ENCODE measurements around the gene COL8A1.

The COL8A1 gene

DNA sequence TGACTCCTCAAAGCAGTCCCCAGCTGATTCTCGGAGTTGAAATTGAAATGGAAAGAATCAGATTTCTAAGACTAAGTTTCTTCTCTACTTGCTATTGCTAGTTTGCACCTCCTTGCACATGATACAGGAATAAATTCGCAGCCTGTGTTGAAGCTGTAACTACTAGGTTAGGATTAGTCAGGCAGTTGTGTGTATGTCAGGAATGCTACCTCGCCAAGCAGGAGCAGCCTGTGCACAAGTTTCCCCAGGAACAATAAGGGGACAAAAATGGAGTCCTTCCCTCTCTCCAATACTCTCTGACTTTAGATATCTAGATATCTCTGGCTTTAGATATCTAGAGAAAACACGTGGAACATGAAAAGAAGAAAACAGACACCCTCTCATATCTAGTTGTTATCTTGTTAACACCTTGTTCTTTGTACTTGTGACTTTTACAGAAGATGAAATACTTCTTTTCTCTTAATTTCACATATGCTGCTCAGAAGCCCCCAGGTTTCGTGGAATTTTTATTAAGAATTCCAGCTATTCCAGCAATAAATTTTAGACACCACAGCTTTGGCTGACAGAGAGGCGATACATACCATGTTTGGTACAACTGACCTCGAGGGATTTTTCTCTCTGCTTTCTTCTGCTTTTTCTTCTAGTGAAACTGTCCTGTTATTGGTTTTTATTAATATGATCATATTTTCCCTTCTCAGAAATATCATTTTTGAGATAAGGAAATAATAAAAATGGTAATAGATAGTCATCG, 123.2 kb downstream of the COL8A1 start:
- H3K27me3 ChIP-seq (ENCODE audit: insufficient read depth, poor library complexity, severe bottlenecking), result peaks cover 4% of the 10 kb centered on the region
- DNase-seq (ENCODE audit: low read depth in 1 of 2, low spot score in 1 of 2), result no peak
- no peak overlapping the region for H3K27ac ChIP-seq (replicated peaks)
- H3K4me3 ChIP-seq (replicated peaks; ENCODE audit: insufficient read depth, low read length), result no peak overlapping the region
- no peak for TF ChIP-seq GABPA (IDR thresholded peaks at IDR 0.05; ENCODE audit: low read depth)
- TF ChIP-seq POLR2AphosphoS5 (IDR thresholded peaks at IDR 0.05; ENCODE audit: low read depth), result no peak
- TF ChIP-seq REST (IDR thresholded peaks at IDR 0.05; ENCODE audit: insufficient replicate concordance, low read depth), result no peak
- TF ChIP-seq CTCF (IDR thresholded peaks at IDR 0.05; ENCODE audit: insufficient read depth, low read length), result no peak
- no peak for TF ChIP-seq SPI1 (IDR thresholded peaks at IDR 0.05; ENCODE audit: borderline replicate concordance, low read depth)

GRCh38 chr3:99762901-99763300, 124.5 kb downstream of the COL8A1 start:
- TF ChIP-seq CTCF (IDR thresholded peaks at IDR 0.05; ENCODE audit: insufficient read depth, low read length), result no peak
- TF ChIP-seq REST (IDR thresholded peaks at IDR 0.05; ENCODE audit: insufficient replicate concordance, low read depth), result no peak
- no peak for TF ChIP-seq SPI1 (IDR thresholded peaks at IDR 0.05; ENCODE audit: borderline replicate concordance, low read depth)
- TF ChIP-seq POLR2AphosphoS5 (IDR thresholded peaks at IDR 0.05; ENCODE audit: low read depth), result no peak
- TF ChIP-seq GABPA (IDR thresholded peaks at IDR 0.05; ENCODE audit: low read depth), result no peak
- no peak overlapping the region for H3K27ac ChIP-seq (replicated peaks)
- no peak overlapping the region for H3K4me3 ChIP-seq (replicated peaks; ENCODE audit: insufficient read depth, low read length)
- H3K27me3 ChIP-seq (ENCODE audit: insufficient read depth, poor library complexity, severe bottlenecking), result peaks cover 4% of the 10 kb centered on the region
- DNase-seq (ENCODE audit: low read depth in 1 of 2, low spot score in 1 of 2), result no peak

DNA sequence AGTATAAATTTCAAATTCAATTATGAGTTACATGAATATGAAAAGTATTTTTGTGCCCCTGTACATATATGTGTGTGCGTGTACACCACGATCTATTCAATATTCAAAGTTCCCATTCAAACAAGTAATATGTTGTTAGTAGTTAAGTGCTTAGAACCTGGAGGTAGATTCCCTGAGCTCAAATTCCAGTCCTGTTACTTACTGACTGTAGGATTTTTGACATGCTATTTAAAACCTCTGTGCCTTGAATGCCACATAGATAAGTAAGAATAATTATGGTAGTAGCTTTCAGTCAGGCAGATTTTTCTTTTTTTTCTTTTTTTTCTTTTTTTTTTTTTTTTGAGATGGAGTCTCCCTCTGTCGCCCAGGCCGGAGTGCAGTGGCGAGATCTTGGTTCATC, 126.0 kb downstream of the COL8A1 start:
- Histone ChIP-seq H3K27ac (replicated peaks) (no peak overlapping the region), H3K4me3 (replicated peaks; ENCODE audit: insufficient read depth, low read length) (no peak overlapping the region), H3K27me3 (ENCODE audit: insufficient read depth, poor library complexity, severe bottlenecking) (peaks cover 3% of the 10 kb centered on the region)
- TF ChIP-seq SPI1 (IDR thresholded peaks at IDR 0.05; ENCODE audit: borderline replicate concordance, low read depth), result no peak
- no peak for TF ChIP-seq GABPA (IDR thresholded peaks at IDR 0.05; ENCODE audit: low read depth)
- no peak for TF ChIP-seq CTCF (IDR thresholded peaks at IDR 0.05; ENCODE audit: insufficient read depth, low read length)
- TF ChIP-seq POLR2AphosphoS5 (IDR thresholded peaks at IDR 0.05; ENCODE audit: low read depth), result no peak
- no peak for TF ChIP-seq REST (IDR thresholded peaks at IDR 0.05; ENCODE audit: insufficient replicate concordance, low read depth)
- no peak for DNase-seq (ENCODE audit: low read depth in 1 of 2, low spot score in 1 of 2)
